ENCODE measurements around the gene BAG3.

GRCh38 chr10:119714484-119714816 is 63.3 kb downstream of the BAG3 start:
- TF ChIP-seq FOXM1 (IDR thresholded peaks at IDR 0.05; ENCODE audit: borderline replicate concordance, low read depth) (no peak), USF1 (IDR thresholded peaks at IDR 0.05) (no peak), RAD21 (IDR thresholded peaks at IDR 0.05; ENCODE audit: low read depth) (no peak)
